ENCODE data around the gene ILDR1.

The ILDR1 gene

DNA sequence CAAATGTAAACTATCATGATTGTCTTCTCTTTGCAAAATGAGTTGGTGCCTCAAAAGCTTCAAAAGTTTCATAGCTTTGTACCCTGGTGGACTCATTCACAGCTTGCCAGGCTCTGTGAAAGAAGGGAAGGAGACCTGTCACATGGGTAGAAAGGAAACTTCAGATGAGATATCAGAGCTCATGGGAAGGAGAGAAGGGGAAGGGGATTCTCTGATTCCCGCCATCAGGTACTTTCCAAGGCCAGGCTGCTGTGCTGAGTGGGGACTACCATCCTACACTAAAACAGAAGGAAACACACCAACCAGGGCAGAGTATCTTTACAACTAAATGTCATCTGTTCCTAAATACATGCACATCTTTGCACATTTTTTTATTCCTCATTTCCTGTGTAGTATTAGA is 9.2 kb downstream of the ILDR1 start:
- no peak for DNase-seq (ENCODE audit: low read depth)
- TF ChIP-seq POLR2A (IDR thresholded peaks at IDR 0.05; ENCODE audit: extremely low read depth, insufficient read length), result no peak
- TF ChIP-seq, protein P1, sequence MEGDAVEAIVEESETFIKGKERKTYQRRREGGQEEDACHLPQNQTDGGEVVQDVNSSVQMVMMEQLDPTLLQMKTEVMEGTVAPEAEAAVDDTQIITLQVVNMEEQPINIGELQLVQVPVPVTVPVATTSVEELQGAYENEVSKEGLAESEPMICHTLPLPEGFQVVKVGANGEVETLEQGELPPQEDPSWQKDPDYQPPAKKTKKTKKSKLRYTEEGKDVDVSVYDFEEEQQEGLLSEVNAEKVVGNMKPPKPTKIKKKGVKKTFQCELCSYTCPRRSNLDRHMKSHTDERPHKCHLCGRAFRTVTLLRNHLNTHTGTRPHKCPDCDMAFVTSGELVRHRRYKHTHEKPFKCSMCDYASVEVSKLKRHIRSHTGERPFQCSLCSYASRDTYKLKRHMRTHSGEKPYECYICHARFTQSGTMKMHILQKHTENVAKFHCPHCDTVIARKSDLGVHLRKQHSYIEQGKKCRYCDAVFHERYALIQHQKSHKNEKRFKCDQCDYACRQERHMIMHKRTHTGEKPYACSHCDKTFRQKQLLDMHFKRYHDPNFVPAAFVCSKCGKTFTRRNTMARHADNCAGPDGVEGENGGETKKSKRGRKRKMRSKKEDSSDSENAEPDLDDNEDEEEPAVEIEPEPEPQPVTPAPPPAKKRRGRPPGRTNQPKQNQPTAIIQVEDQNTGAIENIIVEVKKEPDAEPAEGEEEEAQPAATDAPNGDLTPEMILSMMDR (IDR thresholded peaks at IDR 0.05; ENCODE audit: low read depth, low read length), result no peak
- TF ChIP-seq MYC (IDR thresholded peaks at IDR 0.05; ENCODE audit: low read depth, low read length), result no peak
- TF ChIP-seq MAX (IDR thresholded peaks at IDR 0.05; ENCODE audit: low read depth, low read length), result no peak
- H3K4me3 ChIP-seq (ENCODE audit: low read depth, low read length), result no peak overlapping the region

GRCh38 chr3:122011396-122011795 is 10.7 kb downstream of the ILDR1 start:
- TF ChIP-seq, protein P1 (IDR thresholded peaks at IDR 0.05; ENCODE audit: low read depth, low read length), result no peak
- TF ChIP-seq MAX (IDR thresholded peaks at IDR 0.05; ENCODE audit: low read depth, low read length) (no peak), MYC (IDR thresholded peaks at IDR 0.05; ENCODE audit: low read depth, low read length) (no peak), POLR2A (IDR thresholded peaks at IDR 0.05; ENCODE audit: extremely low read depth, insufficient read length) (no peak)
- DNase-seq (ENCODE audit: low read depth), result no peak

GRCh38 chr3:122010506-122010905 is 11.5 kb downstream of the ILDR1 start:
- DNase-seq (ENCODE audit: low read depth), result no peak
- H3K4me3 ChIP-seq (ENCODE audit: low read depth, low read length), result no peak overlapping the region
- TF ChIP-seq MAX (IDR thresholded peaks at IDR 0.05; ENCODE audit: low read depth, low read length) (no peak), MYC (IDR thresholded peaks at IDR 0.05; ENCODE audit: low read depth, low read length) (no peak), POLR2A (IDR thresholded peaks at IDR 0.05; ENCODE audit: extremely low read depth, insufficient read length) (no peak)
- TF ChIP-seq, protein P1 (IDR thresholded peaks at IDR 0.05; ENCODE audit: low read depth, low read length), result no peak

More at GRCh38 chr3:122011396-122011795, 10.7 kb downstream of the ILDR1 start:
- H3K4me3 ChIP-seq (ENCODE audit: low read depth, low read length), result no peak overlapping the region

DNA sequence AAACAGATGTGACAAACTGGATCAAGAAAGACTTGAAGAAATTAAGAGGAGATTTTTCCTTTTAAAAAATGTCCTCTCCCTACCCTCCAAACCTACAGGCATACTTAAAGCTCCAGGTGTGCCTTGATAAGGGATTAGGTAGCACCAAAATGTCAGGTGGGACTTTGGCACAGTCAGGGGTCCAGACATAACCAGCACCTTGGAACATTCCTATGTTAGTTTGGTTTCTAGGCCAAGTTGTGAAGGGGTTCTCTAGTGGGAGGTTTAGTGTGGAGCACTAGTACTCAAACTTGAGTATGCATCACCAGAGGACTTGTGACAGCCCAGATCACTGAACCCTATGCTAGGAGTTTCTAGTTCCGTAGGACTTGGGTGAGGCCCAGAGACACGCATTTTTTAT is 13.9 kb downstream of the ILDR1 start:
- TF ChIP-seq MYC (IDR thresholded peaks at IDR 0.05; ENCODE audit: low read depth, low read length), result no peak
- H3K4me3 ChIP-seq (ENCODE audit: low read depth, low read length), result no peak overlapping the region
- no peak for DNase-seq (ENCODE audit: low read depth)

GRCh38 chr3:122006267-122006666 is 15.8 kb downstream of the ILDR1 start:
- no peak overlapping the region for H3K4me3 ChIP-seq (ENCODE audit: low read depth, low read length)
- DNase-seq (ENCODE audit: low read depth), result no peak
- TF ChIP-seq, protein P1 (IDR thresholded peaks at IDR 0.05; ENCODE audit: low read depth, low read length), result no peak
- no peak for TF ChIP-seq MYC (IDR thresholded peaks at IDR 0.05; ENCODE audit: low read depth, low read length)
- no peak for TF ChIP-seq MAX (IDR thresholded peaks at IDR 0.05; ENCODE audit: low read depth, low read length)
- TF ChIP-seq POLR2A (IDR thresholded peaks at IDR 0.05; ENCODE audit: extremely low read depth, insufficient read length), result no peak

DNA sequence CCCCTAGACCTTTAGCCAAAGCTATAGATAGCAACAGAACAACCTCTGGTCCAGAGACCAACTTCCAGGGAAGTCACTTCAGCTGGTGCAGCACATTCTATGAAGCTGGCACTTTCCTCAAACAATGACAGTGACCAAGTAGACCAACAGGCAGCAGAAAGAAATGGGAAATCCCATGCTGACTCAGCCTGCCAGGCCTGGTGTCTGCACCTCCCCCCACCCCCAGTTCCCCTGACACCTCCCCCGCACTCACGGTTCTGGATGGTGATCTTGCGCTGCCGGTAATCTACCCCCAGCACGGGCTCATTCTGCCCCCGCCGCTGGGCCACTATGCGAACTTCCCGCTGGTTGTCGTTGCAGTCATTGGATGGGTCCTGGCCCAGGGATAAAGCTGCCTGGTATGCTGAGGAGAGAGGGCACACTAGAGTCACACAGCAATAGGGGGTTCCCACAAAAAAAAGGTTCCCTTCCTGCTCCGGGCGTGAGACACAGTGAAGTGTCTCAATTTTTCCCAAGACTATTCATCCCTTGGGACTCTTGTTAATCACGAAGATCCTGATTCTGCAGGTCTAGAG is 17.0 kb downstream of the ILDR1 start:
- no peak for TF ChIP-seq MAX (IDR thresholded peaks at IDR 0.05; ENCODE audit: low read depth, low read length)
- TF ChIP-seq, protein P1 (IDR thresholded peaks at IDR 0.05; ENCODE audit: low read depth, low read length), result no peak
- no peak for TF ChIP-seq POLR2A (IDR thresholded peaks at IDR 0.05; ENCODE audit: extremely low read depth, insufficient read length)
- TF ChIP-seq MYC (IDR thresholded peaks at IDR 0.05; ENCODE audit: low read depth, low read length), result no peak
- H3K4me3 ChIP-seq (ENCODE audit: low read depth, low read length), result no peak overlapping the region

More for the DNA sequence above, 17.0 kb downstream of the ILDR1 start:
- peak; percentile 43 for DNase-seq (ENCODE audit: low read depth)

Measured in NB4 (cell line).